ENCODE results near the gene LRRN2.

DNA sequence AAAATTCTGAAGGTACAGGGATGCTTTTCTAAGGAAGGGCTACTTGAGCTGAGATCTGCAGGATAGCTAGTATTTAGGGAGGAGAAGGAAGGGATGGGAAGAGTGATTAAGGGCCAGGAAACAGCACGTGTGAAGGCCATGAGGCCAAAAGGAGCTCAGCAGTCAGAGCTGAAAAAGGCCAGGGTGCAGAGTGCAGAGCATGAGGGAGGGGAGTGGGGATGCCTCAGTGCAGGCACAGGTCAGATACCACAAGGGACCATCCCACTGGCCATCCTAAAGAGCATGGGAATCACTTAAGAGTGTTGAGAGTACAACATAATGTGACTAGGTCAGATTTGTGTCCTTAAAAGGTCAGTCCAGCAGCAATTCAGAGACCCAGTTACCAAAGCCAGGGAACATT lies 16.0 kb downstream of the LRRN2 start:
- TF ChIP-seq, protein P1, sequence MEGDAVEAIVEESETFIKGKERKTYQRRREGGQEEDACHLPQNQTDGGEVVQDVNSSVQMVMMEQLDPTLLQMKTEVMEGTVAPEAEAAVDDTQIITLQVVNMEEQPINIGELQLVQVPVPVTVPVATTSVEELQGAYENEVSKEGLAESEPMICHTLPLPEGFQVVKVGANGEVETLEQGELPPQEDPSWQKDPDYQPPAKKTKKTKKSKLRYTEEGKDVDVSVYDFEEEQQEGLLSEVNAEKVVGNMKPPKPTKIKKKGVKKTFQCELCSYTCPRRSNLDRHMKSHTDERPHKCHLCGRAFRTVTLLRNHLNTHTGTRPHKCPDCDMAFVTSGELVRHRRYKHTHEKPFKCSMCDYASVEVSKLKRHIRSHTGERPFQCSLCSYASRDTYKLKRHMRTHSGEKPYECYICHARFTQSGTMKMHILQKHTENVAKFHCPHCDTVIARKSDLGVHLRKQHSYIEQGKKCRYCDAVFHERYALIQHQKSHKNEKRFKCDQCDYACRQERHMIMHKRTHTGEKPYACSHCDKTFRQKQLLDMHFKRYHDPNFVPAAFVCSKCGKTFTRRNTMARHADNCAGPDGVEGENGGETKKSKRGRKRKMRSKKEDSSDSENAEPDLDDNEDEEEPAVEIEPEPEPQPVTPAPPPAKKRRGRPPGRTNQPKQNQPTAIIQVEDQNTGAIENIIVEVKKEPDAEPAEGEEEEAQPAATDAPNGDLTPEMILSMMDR (IDR thresholded peaks at IDR 0.05): no peak
- TF ChIP-seq POLR2AphosphoS5 (IDR thresholded peaks at IDR 0.05): no peak
